GM18951 (cell line): ENCODE measurements around the gene KIF1A.

ENCODE experiments used
- POLR2A ChIP-seq: IDR thresholded peaks from 4 replicates; pipeline ENCODE4 v1.6.1; 2011; ENCODE audit warnings: mild to moderate bottlenecking; ENCODE audit not compliant: insufficient read length, insufficient read depth; ENCODE audit errors: extremely low read depth
- in situ Hi-C: fragments of 300-500 bp; cut with MboI; formaldehyde crosslinking; loops from one replicate; pipeline ENCODE4 v1.12.0; 2022; ENCODE audit warnings: low sequenced_read_pairs, mixed read lengths, inconsistent platforms; ENCODE audit not compliant: unreplicated experiment

KIF1A gene, protein sequence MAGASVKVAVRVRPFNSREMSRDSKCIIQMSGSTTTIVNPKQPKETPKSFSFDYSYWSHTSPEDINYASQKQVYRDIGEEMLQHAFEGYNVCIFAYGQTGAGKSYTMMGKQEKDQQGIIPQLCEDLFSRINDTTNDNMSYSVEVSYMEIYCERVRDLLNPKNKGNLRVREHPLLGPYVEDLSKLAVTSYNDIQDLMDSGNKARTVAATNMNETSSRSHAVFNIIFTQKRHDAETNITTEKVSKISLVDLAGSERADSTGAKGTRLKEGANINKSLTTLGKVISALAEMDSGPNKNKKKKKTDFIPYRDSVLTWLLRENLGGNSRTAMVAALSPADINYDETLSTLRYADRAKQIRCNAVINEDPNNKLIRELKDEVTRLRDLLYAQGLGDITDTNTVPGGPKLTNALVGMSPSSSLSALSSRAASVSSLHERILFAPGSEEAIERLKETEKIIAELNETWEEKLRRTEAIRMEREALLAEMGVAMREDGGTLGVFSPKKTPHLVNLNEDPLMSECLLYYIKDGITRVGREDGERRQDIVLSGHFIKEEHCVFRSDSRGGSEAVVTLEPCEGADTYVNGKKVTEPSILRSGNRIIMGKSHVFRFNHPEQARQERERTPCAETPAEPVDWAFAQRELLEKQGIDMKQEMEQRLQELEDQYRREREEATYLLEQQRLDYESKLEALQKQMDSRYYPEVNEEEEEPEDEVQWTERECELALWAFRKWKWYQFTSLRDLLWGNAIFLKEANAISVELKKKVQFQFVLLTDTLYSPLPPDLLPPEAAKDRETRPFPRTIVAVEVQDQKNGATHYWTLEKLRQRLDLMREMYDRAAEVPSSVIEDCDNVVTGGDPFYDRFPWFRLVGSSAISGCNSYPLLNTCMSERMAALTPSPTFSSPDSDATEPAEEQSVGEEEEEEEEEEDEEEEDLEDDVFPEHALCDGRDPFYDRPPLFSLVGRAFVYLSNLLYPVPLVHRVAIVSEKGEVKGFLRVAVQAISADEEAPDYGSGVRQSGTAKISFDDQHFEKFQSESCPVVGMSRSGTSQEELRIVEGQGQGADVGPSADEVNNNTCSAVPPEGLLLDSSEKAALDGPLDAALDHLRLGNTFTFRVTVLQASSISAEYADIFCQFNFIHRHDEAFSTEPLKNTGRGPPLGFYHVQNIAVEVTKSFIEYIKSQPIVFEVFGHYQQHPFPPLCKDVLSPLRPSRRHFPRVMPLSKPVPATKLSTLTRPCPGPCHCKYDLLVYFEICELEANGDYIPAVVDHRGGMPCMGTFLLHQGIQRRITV (N-terminal part only)

DNA sequence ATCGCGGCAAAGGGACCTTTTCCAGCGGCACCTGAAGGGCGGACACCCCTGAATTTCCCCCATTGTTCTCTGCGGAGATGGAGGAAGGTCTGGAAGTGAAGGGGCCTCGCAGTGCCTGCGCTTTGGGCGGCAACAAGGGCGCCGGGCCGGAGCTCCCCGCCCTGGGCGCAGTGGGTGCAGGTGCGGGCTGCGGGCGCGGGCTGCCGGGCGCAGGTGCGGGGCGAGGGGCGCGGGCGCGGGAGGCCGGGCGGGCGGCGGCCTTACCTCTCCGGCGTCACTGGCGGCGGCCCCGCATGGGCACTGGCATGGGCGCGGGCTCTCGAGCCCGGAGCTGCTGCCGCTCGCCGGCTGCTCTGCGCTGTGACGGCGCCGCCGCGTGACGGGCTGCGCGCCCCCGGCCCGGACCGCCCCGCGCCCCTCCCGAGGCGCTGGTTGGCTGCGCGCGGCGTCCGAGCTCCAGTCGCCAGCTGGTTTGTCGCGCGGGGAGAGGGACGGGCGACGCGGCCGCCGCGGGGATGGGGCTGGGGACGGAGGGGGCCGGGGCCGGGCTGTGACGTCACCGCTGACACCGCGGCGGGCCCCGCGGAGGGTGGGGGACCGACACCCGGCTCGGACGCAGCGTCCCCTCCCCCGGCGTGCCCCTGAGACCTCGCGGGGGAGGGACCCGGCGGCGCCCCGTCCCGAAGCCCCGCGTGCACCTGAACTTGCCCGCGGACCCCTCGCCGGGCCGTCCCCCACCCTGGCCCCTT is at the start of gene KIF1A:
KIF1A (minus strand) TSS at position 362 of the 749 bp plus-strand sequence. CDS start 22,467 bp downstream, outside the sequence.
- in situ Hi-C loops = no loop called here
- no peak for TF ChIP-seq POLR2A

DNA sequence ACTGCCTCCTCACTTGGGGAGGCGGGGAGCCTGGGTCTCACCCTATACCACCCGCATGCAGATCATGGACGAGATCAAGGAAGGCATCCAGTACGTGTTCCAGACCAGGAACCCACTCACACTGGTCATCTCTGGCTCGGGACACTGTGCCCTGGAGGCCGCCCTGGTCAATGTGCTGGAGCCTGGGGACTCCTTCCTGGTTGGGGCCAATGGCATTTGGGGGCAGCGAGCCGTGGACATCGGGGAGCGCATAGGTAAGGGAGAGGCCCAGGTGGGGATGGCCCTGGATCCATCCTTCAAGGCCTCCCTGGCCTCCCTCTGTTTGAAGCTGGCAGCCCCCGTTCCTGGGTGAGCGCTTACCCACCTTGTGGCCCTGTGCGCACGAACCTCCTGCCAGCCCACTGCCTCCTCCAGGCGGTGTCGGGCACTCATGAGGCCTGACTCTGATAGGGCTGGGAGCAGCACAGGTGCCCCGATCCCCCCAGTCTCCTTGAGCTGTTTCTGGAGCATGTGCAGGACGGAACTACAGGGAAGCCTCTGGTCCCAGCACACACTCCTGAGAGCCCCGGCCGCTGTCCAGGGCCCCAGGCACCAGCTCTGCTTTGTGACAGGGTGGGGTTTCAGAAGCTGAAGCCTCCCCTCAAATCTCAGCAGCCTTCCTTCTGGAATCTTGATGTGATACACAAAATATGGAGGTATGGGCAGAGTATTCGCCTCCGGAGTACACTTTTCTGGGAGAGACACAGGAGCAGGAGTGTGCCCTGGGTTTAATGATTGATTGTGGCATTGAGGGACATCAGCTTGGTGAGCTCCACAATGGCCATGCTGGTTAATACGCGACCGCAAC is 49.3 kb upstream of the KIF1A start:
- no peak for TF ChIP-seq POLR2A
- in situ Hi-C loops = no loop called here

DNA sequence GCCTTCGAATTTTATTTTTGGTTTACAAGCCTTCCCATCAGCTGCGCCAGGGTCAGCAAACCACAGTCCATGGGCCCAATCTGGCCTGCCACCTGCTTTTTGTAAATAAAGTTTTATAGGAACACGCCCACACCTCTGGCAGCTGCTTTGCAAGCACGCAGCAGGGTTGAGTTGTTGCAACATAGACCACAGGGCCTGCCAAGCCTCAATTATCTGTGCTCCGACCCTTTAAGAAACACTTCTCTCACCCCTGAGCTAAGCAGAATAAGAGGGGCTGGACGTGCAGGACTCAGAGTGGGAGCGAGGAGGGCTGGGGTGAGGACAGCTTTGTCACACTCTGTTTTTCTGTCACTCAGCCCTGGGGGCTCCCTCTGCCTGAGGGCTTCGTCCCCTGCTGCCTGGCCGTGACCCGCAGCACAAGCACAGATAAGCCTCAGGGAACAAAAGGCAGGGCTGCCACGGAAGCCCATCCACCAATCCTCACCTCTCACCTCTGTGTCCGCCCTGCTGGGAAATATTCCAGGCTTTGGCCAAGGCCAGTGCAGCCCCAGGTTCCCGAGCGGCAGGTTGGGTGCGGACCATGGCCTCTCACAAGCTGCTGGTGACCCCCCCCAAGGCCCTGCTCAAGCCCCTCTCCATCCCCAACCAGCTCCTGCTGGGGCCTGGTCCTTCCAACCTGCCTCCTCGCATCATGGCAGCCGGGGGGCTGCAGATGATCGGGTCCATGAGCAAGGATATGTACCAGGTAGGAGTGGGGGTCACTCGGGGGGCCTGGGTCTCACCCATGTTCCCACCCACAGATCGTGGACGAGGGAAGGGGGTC is 48.5 kb upstream of the KIF1A start, which contains the start of gene AGXT:
AGXT (plus strand) TSS at position 539 of the 823 bp plus-strand sequence; CDS start at position 581, 42 bp downstream.
- TF ChIP-seq POLR2A = no peak
- in situ Hi-C loops = no loop called here

DNA sequence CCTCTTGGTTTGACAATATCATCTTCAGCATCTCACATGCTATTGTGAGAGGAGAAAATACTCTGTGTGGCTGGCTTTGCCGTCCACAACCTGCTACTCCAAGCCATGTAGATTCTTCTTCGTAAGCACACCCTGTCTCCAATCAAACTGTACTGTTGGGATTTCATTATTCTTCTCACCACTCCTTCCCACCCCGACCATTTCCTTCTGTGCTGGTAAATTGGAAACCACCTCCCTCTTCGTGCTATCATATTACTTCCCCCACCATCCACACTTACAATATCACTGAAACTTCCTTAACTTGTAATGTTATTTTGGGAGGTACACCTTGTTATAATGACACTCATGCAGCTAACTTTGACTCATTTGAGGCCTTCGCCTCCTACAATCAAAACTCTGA is 45.4 kb upstream of the KIF1A start:
- no peak for TF ChIP-seq POLR2A
- in situ Hi-C loops = no loop called here

DNA sequence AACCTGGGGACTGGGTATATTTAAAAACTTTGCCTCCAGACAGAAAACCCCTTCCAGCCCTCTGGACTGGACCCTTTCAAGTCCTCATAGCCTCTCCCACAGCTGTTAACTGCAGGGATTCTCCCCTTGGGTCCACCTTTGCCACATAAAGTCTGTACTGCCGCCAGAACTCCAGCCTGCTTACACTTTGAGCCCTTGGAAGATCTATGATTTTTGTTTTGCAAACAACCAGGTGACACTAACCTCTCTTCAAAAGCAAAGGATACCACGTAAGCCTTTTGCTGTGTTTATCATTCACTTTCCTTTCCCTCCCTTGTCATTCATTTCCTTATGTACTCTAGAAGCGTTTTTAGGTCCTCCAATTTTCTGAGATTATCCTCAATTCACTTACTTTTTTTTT is 44.5 kb upstream of the KIF1A start:
- no peak for TF ChIP-seq POLR2A
- in situ Hi-C loops = no loop called here

DNA sequence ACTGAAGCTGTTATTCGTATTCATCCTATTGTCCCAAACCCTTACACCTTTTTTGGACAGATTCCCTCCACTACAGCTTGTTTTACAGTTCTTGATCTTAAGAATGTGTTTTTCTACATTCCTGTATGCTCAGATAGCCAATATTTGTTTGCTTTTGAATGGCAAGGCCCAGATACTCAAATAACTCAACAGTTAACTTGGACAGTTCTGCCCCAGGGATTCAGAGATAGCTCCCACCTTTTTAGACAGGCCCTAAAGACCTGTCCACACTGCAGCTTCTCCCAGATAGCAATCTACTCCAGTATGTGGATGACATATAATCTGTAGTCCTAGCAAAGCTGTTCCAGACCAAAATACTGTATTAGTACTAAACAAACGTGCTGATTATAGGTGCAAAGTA is 41.5 kb upstream of the KIF1A start:
- no peak for TF ChIP-seq POLR2A
- in situ Hi-C loops = no loop called here

DNA sequence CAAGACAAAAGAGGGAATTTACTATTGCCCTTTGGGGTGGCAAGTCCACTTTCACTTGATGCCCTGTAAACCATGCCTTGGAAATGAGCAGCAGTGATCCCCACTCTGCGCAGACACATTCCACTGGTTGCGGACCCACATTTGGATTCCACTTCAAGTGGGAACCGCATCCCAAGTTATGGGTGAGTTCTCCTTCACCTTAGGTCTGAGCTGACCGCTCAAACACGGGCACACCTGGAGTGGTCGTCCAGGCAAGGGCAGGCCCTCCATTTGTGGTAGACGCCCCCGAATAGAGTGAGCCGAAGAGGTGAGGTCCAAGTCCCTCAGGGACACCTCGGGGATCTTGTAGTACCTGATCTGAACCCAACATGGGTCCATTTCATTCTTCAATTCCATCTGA is 38.9 kb upstream of the KIF1A start:
- TF ChIP-seq POLR2A = no peak
- in situ Hi-C loops = no loop called here

DNA sequence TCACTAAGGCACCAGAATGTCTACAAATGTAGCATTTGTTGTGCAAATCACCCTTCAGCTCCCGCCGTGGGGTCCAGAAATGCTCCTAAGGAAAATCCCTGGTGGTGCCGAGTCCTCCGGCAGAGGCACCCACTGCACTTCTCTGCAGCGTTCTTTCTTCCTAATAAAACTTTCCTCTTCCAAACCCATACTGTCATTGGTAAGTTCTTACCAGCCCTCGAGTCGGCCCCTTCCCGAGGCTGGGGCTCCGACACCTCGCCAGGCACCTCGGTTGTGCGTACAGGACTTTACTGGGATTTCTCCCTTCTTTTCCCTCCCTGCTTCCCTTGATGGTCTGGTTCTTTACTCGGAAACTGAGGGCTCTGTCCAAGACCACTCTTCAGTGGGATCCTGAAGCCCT is 38.3 kb upstream of the KIF1A start:
- no peak for TF ChIP-seq POLR2A
- in situ Hi-C loops = no loop called here

DNA sequence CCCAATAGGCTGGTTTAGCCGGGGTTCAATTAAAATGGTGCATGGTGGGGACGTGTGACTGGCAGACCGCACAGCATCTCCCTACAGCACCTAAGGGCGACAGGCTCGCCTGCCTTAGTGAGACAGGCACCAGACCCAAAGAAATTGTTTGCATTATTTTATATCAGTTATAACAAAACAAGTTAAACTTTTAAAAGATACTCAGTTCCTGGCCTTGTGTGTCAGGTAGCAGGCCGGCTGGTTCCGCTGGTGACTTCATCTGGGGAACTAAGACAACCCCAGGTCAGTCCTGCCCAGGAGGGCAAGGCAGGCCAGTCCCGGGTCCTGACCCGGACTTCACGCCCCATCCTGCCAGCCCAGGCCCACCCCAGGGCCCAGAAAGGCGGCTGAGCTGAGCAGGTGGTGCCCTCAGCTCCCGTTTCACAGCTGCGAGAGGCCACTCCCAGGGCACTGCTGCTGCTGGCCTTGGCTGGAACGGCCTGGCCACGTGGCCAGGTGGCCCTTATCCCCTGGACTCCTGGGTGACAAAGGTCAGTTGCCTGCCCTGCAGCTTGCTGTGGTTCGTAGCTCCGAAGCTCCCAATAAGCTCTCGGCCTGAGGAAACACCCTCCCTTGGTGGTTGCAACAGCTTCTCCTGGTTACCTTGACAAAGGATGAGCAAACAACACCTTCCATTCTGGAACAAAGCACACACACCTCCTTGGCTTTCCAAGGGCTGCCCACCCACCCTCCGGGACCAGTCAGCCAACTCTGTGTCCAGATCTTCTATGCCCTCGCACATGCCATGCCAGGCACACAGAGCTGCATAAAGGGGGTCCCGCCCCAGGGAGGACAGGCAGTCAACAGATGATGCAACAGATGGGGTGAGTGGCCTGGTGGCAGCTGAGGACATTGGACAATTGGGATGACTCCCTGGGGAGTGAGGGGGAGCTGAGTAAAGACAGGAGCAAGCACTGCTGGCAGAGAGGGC is 37.3 kb upstream of the KIF1A start:
- no peak for TF ChIP-seq POLR2A
- in situ Hi-C loops = no loop called here
